H1 (cell line): ENCODE measurements around the gene MOCS1. TPM values are rescaled to one million over a fixed set of nuclear protein-coding genes. Genes with fewer than 3 reads are reported as not detected.

Source experiments
- ATF2 ChIP-seq: IDR thresholded peaks from 2 replicates; pipeline ENCODE4 v1.6.1; 2012; ENCODE audit warnings: low read length, inconsistent platforms
- CEBPB ChIP-seq: IDR thresholded peaks from 2 replicates; pipeline ENCODE4 v1.6.1; 2012; ENCODE audit warnings: low read depth, low read length
- CHD7 ChIP-seq: fragments of 300-600 bp; sonication (generic); IDR thresholded peaks from 2 replicates; pipeline ENCODE4 v1.7.1; 2012; ENCODE audit warnings: low read length, moderate library complexity, mild to moderate bottlenecking, inconsistent platforms; ENCODE audit not compliant: insufficient replicate concordance
- EP300 ChIP-seq, 2 experiments: IDR thresholded peaks; 1 replicate in 1 of 2; 2 replicates in 1 of 2; pipeline ENCODE4 v1.6.1; 2011 to 2012; ENCODE audit warnings: low read depth in 2 of 2, low read length in 2 of 2, mild to moderate bottlenecking in 2 of 2, borderline replicate concordance in 1 of 2, inconsistent platforms in 1 of 2, moderate library complexity in 1 of 2
- KDM1A ChIP-seq: fragments of 200-600, 300-600 bp; sonication (generic); IDR thresholded peaks from 2 replicates; pipeline ENCODE4 v1.7.1; 2016; ENCODE audit warnings: mild to moderate bottlenecking, low read length, borderline replicate concordance
- RFX5 ChIP-seq: IDR thresholded peaks from 2 replicates; pipeline ENCODE4 v1.6.1; 2011; ENCODE audit warnings: low read depth, low read length, improper control_type of control experiment, borderline replicate concordance
- RNF2 ChIP-seq: fragments of 200-900, 300-1000 bp; sonication (generic); IDR thresholded peaks from 2 replicates; pipeline ENCODE4 v1.7.1; 2016; ENCODE audit warnings: borderline replicate concordance, low read depth, mild to moderate bottlenecking, antibody characterized with exemption, low read length; ENCODE audit not compliant: poor library complexity, severe bottlenecking; ENCODE audit errors: missing control alignments
- polyA plus RNA-seq, 7 experiments: library from polyadenylated mRNA; depleted of rRNA in 3 of 7; stranded (reverse) in 5 of 7; unstranded in 2 of 7; fragments of >200 nt in 5 of 7; fragments of 200-250 nt in 2 of 7; gene quantifications; 1 replicate in 5 of 7; 2 replicates in 1 of 7; 4 replicates in 1 of 7; pipeline versions ENCODE4 v1.2.1 to v1.2.3, GENCODE V29; 2011 to 2013; ENCODE audit warnings: missing spikeins in 2 of 7, mixed read lengths in 2 of 7
- total RNA-seq: library from RNA; stranded (reverse); fragmentation: NEBNext Ultra II Directional; extraction: Animal tissue kit (Norgen Biotek cat#: 25700); gene quantifications from 2 replicates; pipeline ENCODE4 v1.2.1, GENCODE V29; 2021

MOCS1 gene
- total and polyA plus RNA-seq, 2 of the 8 experiments (the other 6 are each of a cell fraction or from before 2014, with no cell fraction given) = 13.4 to 19.7 TPM

- TF ChIP-seq CHD7 = no peak
- no peak for TF ChIP-seq CEBPB
- TF ChIP-seq RNF2 = no peak
- no peak for TF ChIP-seq EP300 (IDR thresholded peaks at IDR 0.05; ENCODE audit: borderline replicate concordance in 1 of 2, low read depth in 2 of 2, low read length in 2 of 2)
- TF ChIP-seq KDM1A = no peak
- TF ChIP-seq ATF2 = no peak
- TF ChIP-seq RFX5 = no peak
Observed at GRCh38 chr6:39881851-39882530, 52.3 kb downstream of the MOCS1 start (continued).
